Keratinocyte (primary cell): ENCODE data around the gene MYO1D.

Experiments used
- EZH2 ChIP-seq: IDR thresholded peaks from one replicate; pipeline ENCODE4 v1.6.1; 2012; ENCODE audit warnings: inconsistent platforms, mild to moderate bottlenecking, low read length, moderate library complexity
- TF ChIP-seq, protein P1 (sequence below), 3 experiments: IDR thresholded peaks in 1 of 3; conservative IDR thresholded peaks in 1 of 3; optimal IDR thresholded peaks in 1 of 3; 2 replicates in 2 of 3; 3 replicates in 1 of 3; pipeline versions ENCODE3 to v1.5.1; 2011; ENCODE audit warnings: low read length in 3 of 3, mild to moderate bottlenecking in 3 of 3, moderate library complexity in 2 of 3, control low read depth in 1 of 3, inconsistent platforms in 1 of 3; ENCODE audit not compliant: insufficient read depth in 2 of 3; ENCODE audit errors: extremely low read depth in 1 of 3

DNA sequence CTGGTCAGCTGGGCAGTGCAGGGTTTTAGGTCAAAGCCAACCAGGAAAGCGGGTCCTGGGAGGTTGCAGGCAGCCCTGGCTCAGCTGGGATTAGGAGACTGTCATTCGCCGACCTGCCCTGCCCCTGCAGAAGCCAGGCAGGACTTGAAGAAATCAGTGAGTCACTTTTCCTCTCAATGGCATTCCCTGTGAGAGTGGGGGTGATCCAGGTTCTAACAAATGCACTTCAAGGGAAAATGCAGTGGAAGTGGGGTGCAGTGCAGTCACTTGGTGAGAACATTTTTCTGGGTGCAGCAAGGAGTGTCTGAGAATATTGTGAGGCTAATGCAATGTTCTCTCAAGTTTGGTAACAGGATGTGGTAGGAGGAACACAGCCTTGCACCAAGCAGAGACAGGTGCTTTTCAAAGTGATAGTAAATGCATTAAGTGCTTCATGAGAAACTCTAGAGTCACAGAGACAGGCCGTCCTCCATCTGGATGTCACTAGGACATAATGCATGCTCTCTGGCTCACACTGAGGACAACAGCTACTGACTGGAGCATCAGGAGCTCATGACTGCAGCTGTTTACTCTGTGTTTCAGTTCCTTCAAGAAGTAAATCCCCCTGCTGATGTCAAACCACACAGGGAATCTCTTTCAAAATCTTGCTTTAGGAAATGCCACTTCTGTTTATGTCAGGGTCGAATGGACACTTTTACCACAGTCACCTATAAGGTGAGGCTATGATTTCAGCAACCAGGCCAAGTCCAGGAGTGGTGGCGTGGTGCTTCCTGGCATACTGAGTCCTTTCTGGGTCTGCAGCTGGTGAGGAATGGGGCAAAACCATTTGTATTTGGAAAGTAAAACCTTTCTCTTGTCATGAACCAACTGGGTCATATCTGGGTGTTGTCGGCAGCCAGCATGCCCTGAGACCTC is 373.4 kb downstream of the MYO1D start:
- TF ChIP-seq, protein P1, sequence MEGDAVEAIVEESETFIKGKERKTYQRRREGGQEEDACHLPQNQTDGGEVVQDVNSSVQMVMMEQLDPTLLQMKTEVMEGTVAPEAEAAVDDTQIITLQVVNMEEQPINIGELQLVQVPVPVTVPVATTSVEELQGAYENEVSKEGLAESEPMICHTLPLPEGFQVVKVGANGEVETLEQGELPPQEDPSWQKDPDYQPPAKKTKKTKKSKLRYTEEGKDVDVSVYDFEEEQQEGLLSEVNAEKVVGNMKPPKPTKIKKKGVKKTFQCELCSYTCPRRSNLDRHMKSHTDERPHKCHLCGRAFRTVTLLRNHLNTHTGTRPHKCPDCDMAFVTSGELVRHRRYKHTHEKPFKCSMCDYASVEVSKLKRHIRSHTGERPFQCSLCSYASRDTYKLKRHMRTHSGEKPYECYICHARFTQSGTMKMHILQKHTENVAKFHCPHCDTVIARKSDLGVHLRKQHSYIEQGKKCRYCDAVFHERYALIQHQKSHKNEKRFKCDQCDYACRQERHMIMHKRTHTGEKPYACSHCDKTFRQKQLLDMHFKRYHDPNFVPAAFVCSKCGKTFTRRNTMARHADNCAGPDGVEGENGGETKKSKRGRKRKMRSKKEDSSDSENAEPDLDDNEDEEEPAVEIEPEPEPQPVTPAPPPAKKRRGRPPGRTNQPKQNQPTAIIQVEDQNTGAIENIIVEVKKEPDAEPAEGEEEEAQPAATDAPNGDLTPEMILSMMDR (optimal IDR thresholded peaks at IDR 0.05 in 1 of 3, IDR thresholded peaks at IDR 0.05 in 1 of 3, conservative IDR thresholded peaks at IDR 0.05 in 1 of 3; ENCODE audit: extremely low read depth in 1 of 3, insufficient read depth in 2 of 3, low read length in 3 of 3), result no peak
- TF ChIP-seq EZH2, result no peak
